ES-I3 (cell line): ENCODE results near the gene C9orf85.
"Not testable (repeated sequence)": the region's sequence is repeated elsewhere in the genome, so short reads cannot be mapped to it uniquely, and the experiment has no call there.

Source experiments
- H3K36me3 ChIP-seq: 2 replicates; pipeline ENCODE4 v1.6.1; 2013; ENCODE audit warnings: mild to moderate bottlenecking, low read length, control low read depth, moderate library complexity; ENCODE audit not compliant: insufficient read depth
- H3K4me1 ChIP-seq: 2 replicates; pipeline ENCODE4 v1.6.1; 2013; ENCODE audit warnings: mild to moderate bottlenecking, control low read depth, low read length; ENCODE audit not compliant: insufficient read depth
- H3K9ac ChIP-seq: 2 replicates; pipeline ENCODE4 v1.6.1; 2013; ENCODE audit warnings: low read depth, mild to moderate bottlenecking, low read length, moderate library complexity
- H3K9me3 ChIP-seq: 2 replicates; pipeline ENCODE4 v1.6.1; 2013; ENCODE audit warnings: mild to moderate bottlenecking, low read length, moderate library complexity; ENCODE audit not compliant: control insufficient read depth, insufficient read depth

Gene C9orf85

GRCh38 chr9:71941060-71941568 is 29.7 kb downstream of the C9orf85 start:
- Histone ChIP-seq H3K9me3 (no peaks in the 10 kb centered on the region), H3K4me1 (peaks cover 24% of the 10 kb centered on the region; the same call in 1 of the 2 replicates), H3K36me3 (no peaks in the 10 kb centered on the region), H3K9ac (no peak overlapping the region)

- Histone ChIP-seq H3K9me3 (no peaks in the 10 kb centered on the region), H3K36me3 (no peaks in the 10 kb centered on the region), H3K4me1 (peaks cover 19% of the 10 kb centered on the region; the same call in 1 of the 2 replicates), H3K9ac (no peak overlapping the region)
Measured at GRCh38 chr9:71941998-71942567, 30.6 kb downstream of the C9orf85 start.

GRCh38 chr9:71944754-71945375 is 33.4 kb downstream of the C9orf85 start:
- no peak overlapping the region for H3K9ac ChIP-seq
- H3K4me1 ChIP-seq = peaks cover 19% of the 10 kb centered on the region; the same call in 1 of the 2 replicates
- peaks cover 5% of the 10 kb centered on the region for H3K36me3 ChIP-seq
- H3K9me3 ChIP-seq = no peaks in the 10 kb centered on the region; the same call in 1 of the 2 replicates

GRCh38 chr9:71954652-71955051 is 43.2 kb downstream of the C9orf85 start:
- H3K9me3 ChIP-seq, H3K36me3 ChIP-seq, H3K9ac ChIP-seq: not testable (repeated sequence)
- peaks cover 28% of the 10 kb centered on the region for H3K4me1 ChIP-seq

GRCh38 chr9:71955300-71955915 is 44.0 kb downstream of the C9orf85 start:
- Histone ChIP-seq H3K36me3 (no peaks in the 10 kb centered on the region), H3K4me1 (peaks cover 28% of the 10 kb centered on the region), H3K9me3 (no peaks in the 10 kb centered on the region)

GRCh38 chr9:71962328-71962727 is 50.9 kb downstream of the C9orf85 start:
- no peaks in the 10 kb centered on the region for H3K36me3 ChIP-seq
- peaks cover 5% of the 10 kb centered on the region; the same call in 1 of the 2 replicates for H3K4me1 ChIP-seq
- H3K9ac ChIP-seq = no peak overlapping the region
- H3K9me3 ChIP-seq = no peaks in the 10 kb centered on the region

More at GRCh38 chr9:71955300-71955915, 44.0 kb downstream of the C9orf85 start:
- no peak overlapping the region for H3K9ac ChIP-seq

GRCh38 chr9:71963471-71963996 is 52.1 kb downstream of the C9orf85 start:
- not testable (repeated sequence) for H3K9me3 ChIP-seq, H3K9ac ChIP-seq, H3K4me1 ChIP-seq, H3K36me3 ChIP-seq

GRCh38 chr9:71965403-71965802 is 54.0 kb downstream of the C9orf85 start:
- no peaks in the 10 kb centered on the region for H3K36me3 ChIP-seq
- H3K9ac ChIP-seq = no peak overlapping the region

GRCh38 chr9:71966601-71967000 is 55.2 kb downstream of the C9orf85 start:
- H3K4me1 ChIP-seq = peaks cover 5% of the 10 kb centered on the region; the same call in 1 of the 2 replicates
- no peak overlapping the region for H3K9ac ChIP-seq
- H3K9me3 ChIP-seq = peaks cover 8% of the 10 kb centered on the region
- H3K36me3 ChIP-seq = no peaks in the 10 kb centered on the region

More at GRCh38 chr9:71965403-71965802, 54.0 kb downstream of the C9orf85 start:
- Histone ChIP-seq H3K9me3 (peaks cover 8% of the 10 kb centered on the region), H3K4me1 (peaks cover 5% of the 10 kb centered on the region; the same call in 1 of the 2 replicates)

- no peaks in the 10 kb centered on the region for H3K36me3 ChIP-seq
Measured at GRCh38 chr9:71968541-71969090, 57.2 kb downstream of the C9orf85 start.

GRCh38 chr9:71975833-71976232 is 64.4 kb downstream of the C9orf85 start:
- Histone ChIP-seq H3K4me1 (no peaks in the 10 kb centered on the region), H3K36me3 (no peaks in the 10 kb centered on the region)

More at GRCh38 chr9:71968541-71969090, 57.2 kb downstream of the C9orf85 start:
- H3K4me1 ChIP-seq = peaks cover 5% of the 10 kb centered on the region; the same call in 1 of the 2 replicates
- peaks cover 8% of the 10 kb centered on the region for H3K9me3 ChIP-seq
- H3K9ac ChIP-seq = no peak overlapping the region

GRCh38 chr9:71977003-71977402 is 65.6 kb downstream of the C9orf85 start:
- H3K36me3 ChIP-seq = no peaks in the 10 kb centered on the region
- no peak overlapping the region for H3K9ac ChIP-seq
- no peaks in the 10 kb centered on the region for H3K9me3 ChIP-seq
- H3K4me1 ChIP-seq = no peaks in the 10 kb centered on the region

More at GRCh38 chr9:71975833-71976232, 64.4 kb downstream of the C9orf85 start:
- Histone ChIP-seq H3K9ac (no peak overlapping the region), H3K9me3 (no peaks in the 10 kb centered on the region)

GRCh38 chr9:71980266-71981190 is 69.1 kb downstream of the C9orf85 start:
- 0 out of 2 replicates have a peak, but pooled peaks cover 2% of the 10 kb centered on the region for H3K36me3 ChIP-seq
- H3K9ac ChIP-seq = no peak overlapping the region
- peaks cover 12% of the 10 kb centered on the region for H3K4me1 ChIP-seq
- no peaks in the 10 kb centered on the region for H3K9me3 ChIP-seq
